Fibroblast of upper back skin (primary cell): ENCODE data around the gene APAF1.
"Not testable (repeated sequence)": the region's sequence is repeated elsewhere in the genome, so short reads cannot be mapped to it uniquely, and the experiment has no call there.

Experiments
- DNase-seq: peaks from one replicate; pipeline ENCODE4 v3.0.0-alpha.2; 2013

Gene APAF1, protein sequence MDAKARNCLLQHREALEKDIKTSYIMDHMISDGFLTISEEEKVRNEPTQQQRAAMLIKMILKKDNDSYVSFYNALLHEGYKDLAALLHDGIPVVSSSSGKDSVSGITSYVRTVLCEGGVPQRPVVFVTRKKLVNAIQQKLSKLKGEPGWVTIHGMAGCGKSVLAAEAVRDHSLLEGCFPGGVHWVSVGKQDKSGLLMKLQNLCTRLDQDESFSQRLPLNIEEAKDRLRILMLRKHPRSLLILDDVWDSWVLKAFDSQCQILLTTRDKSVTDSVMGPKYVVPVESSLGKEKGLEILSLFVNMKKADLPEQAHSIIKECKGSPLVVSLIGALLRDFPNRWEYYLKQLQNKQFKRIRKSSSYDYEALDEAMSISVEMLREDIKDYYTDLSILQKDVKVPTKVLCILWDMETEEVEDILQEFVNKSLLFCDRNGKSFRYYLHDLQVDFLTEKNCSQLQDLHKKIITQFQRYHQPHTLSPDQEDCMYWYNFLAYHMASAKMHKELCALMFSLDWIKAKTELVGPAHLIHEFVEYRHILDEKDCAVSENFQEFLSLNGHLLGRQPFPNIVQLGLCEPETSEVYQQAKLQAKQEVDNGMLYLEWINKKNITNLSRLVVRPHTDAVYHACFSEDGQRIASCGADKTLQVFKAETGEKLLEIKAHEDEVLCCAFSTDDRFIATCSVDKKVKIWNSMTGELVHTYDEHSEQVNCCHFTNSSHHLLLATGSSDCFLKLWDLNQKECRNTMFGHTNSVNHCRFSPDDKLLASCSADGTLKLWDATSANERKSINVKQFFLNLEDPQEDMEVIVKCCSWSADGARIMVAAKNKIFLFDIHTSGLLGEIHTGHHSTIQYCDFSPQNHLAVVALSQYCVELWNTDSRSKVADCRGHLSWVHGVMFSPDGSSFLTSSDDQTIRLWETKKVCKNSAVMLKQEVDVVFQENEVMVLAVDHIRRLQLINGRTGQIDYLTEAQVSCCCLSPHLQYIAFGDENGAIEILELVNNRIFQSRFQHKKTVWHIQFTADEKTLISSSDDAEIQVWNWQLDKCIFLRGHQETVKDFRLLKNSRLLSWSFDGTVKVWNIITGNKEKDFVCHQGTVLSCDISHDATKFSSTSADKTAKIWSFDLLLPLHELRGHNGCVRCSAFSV (N-terminal part only)

GRCh38 chr12:98644712-98645571, at the start of gene APAF1, which contains the start of gene IKBIP:
APAF1 (plus strand) TSS chr12:98645290; CDS start chr12:98648360, 3,070 bp downstream.
IKBIP (minus strand) TSS chr12:98644788; CDS start chr12:98644701, 87 bp downstream.
- DNase-seq = peak; percentile 95

GRCh38 chr12:98597313-98597712, 47.8 kb upstream of the APAF1 start:
- not testable (repeated sequence) for DNase-seq

GRCh38 chr12:98601924-98602323, 43.2 kb upstream of the APAF1 start:
- DNase-seq = no peak

DNA sequence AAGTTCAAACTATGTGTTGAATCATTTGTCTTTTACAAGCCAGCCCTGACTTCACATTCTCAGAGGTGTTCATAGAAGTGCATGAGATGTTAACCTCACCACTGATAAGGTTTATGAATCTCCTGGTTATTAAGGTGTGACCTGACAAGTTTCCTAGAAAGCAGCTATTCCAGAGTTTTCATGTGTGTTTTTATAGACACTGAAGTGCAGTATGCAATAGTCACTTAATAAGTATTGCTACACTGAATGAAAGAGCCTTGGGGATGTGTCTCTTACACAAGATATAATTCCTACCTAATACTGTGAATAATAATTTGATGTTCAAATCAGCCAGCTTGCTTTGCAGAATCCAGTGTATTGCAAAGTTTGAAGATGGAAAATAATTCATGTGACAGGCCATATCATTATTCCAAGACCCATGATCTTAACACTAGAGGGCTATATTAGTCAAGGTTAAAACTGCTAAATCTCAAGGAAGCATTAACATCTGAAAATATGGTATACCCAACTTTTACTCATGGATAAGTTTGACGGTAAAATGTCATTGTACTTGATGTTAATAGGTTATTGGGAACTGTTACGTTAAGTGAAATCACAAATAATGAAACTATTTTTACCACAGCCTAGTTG, 38.6 kb upstream of the APAF1 start:
- no peak for DNase-seq

DNA sequence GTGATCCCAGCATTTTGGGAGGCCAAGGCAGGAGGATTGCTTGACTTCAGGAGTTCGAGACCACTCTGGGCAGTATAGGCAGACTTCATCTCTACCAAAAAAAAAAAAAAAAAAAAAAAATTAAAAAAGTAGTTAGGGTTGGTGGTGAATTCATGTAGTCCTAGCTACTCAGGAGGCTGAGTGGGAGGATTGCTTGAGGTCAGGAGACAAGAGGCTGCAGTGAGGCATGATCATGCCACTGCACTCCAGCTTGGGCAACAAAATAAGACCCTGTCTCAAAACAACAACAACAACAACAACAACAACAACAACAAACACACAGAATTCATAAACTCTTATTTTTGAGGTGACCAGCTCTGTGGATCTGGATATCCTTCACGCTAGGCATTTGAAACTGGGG, 34.5 kb upstream of the APAF1 start:
- DNase-seq = no peak

- no peak for DNase-seq
Measured at GRCh38 chr12:98612696-98613334, 32.3 kb upstream of the APAF1 start.

DNA sequence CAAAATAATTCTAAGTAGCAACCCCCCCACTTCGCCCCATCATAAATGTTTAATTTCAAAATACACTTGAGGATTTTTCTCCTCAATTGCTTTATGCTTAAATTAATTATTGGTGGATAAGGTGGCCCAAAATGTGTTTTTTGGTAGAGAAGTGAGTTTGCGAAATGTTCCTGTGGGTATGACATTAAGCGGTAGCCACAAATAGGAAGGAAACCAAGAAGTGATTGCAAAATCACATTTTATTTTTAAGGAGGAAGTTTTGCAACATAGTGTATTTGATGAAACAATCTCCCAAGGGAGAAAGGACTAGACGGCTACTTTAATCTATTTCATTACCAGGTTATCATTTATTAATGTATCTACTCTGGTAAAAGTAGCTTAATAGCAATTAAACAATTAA, 26.1 kb upstream of the APAF1 start:
- peak; percentile 50 for DNase-seq

GRCh38 chr12:98635657-98636323, 9.3 kb upstream of the APAF1 start:
- peak; percentile 75 for DNase-seq

DNA sequence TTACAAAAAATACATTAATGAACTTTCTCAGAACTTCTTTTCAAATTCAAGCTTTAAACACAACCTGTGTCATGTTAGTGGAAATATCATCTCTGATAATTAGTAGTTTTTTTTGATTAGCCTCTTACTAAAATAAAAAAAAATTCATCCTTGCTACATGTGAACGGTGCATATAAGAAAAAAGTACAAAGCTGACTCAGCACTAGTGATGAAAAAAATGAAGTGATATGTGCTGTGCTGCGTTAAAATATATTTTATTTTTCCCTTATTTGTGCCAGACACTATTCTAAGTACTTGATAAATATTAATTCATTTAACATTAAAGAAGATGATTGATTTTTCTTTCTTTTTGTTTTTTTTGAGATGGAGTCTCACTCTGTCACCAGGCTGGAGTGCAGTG, 8.0 kb upstream of the APAF1 start:
- DNase-seq = no peak

- DNase-seq = no peak
Measured at GRCh38 chr12:98638009-98638408, 7.1 kb upstream of the APAF1 start.

DNA sequence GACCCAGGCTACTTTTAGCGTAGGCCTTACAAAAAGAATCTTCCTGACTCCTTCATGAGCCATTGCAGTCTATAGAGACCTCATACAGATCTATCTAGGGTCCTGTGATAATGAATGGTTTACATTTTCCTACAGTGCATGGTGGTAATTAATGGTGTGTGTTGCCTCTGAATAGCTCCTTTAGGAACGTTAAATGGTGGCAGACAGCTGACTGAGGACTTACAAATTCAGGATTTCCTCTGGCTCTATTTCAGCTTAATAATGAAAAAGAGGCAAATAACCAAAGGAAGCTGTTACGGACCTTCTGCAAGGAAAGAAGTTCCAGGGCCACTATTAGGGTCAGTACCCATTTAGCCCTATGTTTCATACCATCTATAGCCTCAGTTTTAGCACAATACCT, 5.6 kb upstream of the APAF1 start:
- DNase-seq = no peak

DNA sequence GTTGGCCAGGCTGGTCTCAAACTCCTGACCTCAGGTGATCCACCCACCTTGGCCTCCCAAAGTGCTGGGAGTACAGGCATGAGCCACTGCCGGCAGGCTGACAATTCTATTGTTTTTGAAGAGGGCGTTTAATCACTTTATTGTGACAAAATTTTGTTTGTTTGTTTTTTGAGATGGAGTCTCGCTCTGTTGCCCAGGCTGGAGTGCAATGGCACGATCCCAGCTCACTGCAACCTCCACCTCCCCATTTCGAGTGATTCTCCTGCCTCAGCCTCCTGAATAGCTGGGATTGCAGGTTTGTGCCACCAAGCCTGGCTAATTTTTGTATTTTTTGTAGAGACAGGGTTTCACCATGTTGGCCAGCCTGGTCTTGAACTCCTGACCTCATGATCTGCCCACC, 2.3 kb upstream of the APAF1 start:
- DNase-seq = not testable (repeated sequence)

DNA sequence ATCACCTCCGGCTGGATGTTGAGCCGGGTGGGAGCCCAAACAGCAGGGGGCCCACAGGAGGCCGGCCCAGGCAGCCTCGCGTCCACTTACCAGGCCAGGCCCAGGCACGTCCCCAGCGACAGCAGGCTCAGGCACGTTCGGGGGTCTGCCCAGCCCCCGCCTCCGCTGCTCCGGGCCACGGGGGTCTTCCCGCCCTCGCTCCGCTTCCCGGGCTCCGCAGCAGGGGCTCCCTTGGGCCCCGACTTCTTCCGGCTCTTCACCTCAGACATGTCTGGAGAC, 718 bp upstream of the APAF1 start:
- DNase-seq = no peak

DNA sequence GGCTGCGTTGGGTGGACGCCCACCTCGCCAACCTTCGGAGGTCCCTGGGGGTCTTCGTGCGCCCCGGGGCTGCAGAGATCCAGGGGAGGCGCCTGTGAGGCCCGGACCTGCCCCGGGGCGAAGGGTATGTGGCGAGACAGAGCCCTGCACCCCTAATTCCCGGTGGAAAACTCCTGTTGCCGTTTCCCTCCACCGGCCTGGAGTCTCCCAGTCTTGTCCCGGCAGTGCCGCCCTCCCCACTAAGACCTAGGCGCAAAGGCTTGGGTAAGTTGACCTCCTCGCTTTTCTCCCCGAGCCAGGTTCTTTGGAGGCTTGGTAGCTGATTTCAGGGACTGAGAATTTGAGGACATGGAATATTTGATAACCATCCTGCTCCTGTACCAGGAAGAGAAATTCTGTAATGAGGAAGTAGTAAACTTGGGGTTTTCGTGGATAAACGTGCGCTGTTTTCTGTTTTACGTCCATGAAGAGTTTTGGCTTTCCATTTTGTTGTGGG, 530 bp downstream of the APAF1 start:
- no peak for DNase-seq

GRCh38 chr12:98646294-98647090, 1.4 kb downstream of the APAF1 start:
- DNase-seq = peak; percentile 14

DNA sequence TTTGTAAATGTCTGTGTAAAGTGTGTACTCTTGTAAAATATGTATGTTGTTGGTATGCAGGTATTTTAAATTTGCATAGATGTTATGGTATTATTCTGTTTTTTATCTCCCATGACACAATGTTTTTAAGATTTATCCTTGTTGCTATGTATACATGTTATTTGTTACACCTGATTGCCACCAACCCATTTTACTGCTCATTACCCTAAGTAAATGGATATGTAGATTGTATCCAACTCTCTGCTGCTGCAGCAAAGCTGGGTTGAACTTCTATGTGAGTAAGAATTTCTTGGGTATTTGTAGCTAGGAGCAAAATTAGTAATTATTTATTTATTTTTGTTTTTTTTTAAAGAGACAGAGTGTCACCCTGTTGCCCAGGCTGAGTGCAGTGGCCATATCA, 6.2 kb downstream of the APAF1 start:
- no peak for DNase-seq

DNA sequence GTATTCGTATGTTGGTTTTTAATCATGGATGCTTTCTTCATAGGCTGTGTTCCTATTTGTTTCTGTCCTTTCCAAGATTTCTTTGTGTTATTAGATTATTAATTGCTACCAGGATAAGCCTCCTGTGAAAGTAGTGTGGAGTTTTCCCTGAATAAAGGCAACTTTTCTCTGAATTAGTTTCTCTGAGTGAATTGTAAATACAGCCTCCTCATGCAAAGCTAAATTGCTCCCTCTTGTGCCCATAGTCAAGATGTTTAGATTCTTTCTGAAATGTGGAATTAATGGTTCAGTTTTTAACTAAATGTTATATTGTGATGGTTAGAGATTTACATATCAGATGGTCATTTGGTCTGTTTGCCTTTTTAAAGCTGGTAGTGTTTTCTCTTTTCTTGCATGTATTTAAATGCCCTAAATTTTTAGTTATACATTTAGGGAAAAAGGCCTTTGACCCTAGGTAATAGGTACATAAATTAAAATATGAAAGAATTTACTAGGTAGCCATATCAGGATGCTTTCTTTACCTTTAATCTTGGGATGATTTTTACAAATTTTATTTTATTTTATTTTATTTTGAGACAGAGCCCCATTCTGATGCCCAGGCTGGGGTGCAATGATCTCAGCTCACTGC, 8.9 kb downstream of the APAF1 start:
- peak; percentile 62 for DNase-seq

GRCh38 chr12:98656289-98657101, 11.4 kb downstream of the APAF1 start:
- DNase-seq = no peak
